Cortex of kidney (tissue), 1 donor: ENCODE results near the gene LLPH.

ENCODE experiments used
- DNase-seq: peaks from one replicate; lab custom pipeline; 2025; lab: John Stamatoyannopoulos, UW

Gene LLPH

GRCh38 chr12:66090157-66090556 lies 40.4 kb downstream of the LLPH start:
- DNase-seq = no peak

DNA sequence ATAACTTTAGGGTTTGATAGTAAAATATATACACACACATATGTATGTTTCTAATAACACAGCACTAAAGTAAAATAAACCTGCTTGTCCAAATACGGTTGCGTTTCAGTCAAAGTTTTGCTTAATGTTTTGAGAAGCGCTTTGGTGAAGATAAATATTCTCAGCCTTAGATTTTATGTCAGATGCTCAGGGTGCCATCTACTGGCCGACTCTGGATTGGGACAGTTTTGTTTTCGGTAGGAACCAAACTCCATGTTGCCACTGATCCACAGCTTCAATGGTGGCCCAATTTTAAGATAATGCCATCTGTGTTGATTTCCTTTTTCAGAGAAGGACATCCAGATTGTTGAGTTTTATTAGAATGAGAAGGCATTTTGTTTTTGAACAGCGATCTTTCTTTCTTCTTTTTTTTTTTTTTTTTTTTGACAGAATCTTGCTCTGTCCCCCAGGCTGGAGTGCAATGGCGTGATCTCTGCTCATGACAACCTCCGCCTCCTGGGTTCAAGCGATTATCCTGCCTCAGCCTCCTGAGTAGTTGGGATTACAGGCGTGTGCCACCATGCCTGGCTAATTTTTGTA lies 43.1 kb downstream of the LLPH start:
- DNase-seq = no peak

GRCh38 chr12:66085998-66086397 lies 44.6 kb downstream of the LLPH start:
- DNase-seq = no peak

DNA sequence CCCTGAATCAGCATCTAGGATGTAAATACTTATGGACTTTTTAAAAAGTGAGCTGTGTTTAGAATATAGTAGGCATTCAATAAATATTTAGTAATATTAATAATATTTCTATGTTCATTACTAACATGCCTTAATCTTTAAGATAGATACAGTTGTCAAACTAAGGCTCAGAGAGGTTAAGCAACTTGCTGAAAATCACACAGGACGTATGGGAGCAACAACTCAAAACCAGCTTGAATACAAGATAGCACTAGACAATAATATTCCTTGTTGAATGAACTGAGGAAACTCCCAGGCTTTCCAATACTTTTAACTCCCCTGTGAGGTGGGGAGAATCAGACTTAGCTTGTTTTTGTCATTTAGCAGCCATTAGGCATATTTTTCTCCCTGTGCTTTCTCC lies 45.3 kb downstream of the LLPH start:
- DNase-seq = no peak

DNA sequence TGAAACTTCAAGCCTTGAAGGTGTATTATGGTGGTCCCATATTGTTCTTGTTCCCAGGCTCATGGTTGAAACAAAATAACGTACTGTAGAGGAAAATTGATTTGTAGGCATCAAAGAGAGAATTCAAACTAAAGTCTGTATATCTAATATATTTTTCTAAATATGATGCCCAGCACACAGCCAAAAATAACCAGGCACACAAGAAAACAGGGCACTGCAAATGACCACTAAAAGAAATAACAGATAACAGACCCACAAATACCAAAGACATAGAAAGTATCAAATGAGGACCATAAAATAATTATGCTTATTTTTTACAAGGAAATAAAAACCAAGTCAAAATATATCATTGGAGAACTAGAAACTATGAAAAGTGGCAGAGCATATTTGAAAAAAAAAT lies 46.8 kb downstream of the LLPH start:
- no peak for DNase-seq

DNA sequence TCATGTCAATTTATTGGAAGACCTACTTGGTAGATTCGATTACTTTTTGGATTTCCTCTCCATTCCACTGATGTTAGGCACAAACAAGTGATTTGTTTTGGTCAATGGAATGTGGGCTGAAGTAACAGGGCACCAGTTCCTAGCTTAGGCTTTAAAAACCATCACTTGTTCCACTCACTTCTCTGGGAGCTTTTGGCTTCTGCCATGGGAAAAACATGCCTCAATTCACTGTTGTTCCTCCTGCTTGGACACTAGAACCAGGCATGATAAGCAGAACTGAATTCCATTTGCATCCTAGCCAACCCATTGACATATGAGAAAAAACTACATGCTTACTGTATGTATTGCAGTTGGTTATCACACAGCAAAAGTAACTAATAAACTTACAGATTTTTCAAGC lies 47.8 kb downstream of the LLPH start:
- no peak for DNase-seq

- DNase-seq = no peak
Measured at GRCh38 chr12:66080791-66081190, 49.8 kb downstream of the LLPH start.

- no peak for DNase-seq
Measured at GRCh38 chr12:66077542-66077941, 53.0 kb downstream of the LLPH start.

DNA sequence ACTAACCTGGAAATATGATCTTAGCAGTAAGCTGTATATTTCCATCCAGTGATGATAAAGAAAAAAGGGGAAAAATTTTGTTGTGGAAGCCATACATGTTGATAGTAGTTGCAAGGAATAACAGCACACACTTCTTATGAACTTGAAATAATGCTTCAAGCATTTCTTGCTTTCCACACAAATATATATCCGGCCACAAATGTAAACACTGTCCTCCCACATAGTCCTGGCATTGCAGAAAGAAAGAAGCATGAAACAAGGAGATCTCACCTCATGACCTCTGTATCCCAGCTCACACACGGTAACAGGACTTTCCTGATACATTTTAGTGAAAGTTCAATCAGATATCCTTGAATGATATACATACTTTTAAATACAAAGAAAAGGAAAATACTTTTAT lies 56.0 kb downstream of the LLPH start:
- no peak for DNase-seq

DNA sequence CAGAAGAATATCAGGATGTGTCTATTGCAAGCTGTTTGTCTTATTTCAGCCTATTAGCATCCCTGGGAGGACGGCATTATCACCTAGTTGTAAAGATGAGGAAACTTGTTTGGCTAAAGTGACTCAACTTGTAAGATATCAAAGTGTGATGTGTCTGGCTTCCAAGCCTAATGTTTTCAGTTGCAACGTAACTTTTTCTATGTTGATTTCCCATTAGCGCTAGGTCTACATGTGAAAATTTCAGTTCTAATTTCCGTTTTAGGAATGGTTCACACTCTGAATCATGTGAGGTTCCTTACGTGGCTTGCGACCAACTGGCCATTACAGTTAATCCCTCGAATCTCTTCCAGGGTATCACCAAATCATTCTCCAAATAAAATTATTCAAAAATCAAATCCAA lies 58.0 kb downstream of the LLPH start:
- no peak for DNase-seq

GRCh38 chr12:66072135-66072534 lies 58.4 kb downstream of the LLPH start:
- DNase-seq = no peak

- DNase-seq = no peak
Measured at GRCh38 chr12:66071549-66071948, 59.0 kb downstream of the LLPH start.

DNA sequence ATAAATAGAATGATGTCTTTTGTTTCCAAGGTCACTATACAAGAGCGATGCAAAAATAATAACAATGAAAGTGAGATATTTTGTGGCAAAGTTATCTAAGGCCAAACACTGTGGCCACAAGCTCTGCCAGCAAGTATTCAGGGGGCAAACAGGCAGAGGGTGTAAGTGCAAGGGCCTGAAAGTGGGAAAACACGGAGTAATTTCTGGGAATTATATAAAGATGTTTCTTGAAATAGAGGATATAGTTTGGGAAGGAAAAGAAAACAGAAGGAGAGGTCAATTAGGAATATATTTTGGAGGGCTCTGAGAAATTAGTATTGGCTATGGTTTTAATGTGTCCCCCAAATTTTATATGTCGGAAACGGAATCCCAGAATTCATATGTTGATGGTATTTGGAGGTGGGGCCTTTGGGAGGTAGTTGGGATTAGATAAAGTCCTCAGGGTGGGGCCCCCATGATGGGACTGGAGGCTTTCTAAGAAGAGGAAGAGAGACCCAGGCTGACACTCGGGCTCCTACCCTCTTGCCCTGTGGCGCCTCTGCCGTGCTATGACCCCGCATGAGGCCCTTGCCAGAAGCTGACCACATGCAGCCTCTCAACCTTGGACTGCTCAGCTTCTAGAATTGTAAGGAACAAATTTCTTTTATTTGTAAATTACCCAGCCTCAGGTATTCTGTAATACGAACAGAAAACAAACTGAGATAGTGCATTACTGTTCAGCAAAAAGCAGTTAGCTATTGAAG lies 60.0 kb downstream of the LLPH start:
- DNase-seq = no peak

DNA sequence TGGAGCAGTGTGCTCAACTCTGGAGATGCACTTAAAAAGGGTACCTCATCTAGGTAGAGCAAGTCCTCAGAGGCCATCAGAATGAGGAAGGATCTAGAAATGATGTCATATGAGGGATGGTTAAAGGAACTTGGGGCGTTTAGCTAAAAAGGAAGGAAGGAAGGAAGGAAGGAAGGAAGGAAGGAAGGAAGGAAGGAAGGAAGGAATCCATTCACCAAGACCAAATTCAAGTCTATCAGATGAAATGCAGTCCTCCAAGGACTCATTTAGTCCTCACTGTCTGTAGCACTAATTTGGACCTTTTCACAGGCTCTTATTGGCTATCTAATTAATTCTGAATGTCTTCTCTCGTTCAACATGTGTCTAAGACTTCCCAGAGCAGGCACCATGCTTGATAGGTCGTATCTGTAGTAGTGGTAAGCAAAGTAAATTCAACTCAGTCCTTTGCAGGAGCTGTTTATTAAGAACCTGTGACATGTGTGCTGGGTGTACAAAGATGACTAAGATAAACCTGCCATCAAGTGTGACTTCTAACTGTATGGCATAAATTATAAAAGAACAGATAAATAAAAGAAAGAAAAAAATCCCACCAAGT lies 63.5 kb downstream of the LLPH start:
- DNase-seq = no peak
